ENCODE results near the gene NPAS3.
A peak's percentile ranks its signal among the peaks of the same experiment; 100 is the strongest.

Gene NPAS3

GRCh38 chr14:33834466-33835260, 896.0 kb downstream of the NPAS3 start:
- DNase-seq (ENCODE audit: low read depth, low spot score): no peak

GRCh38 chr14:33835261-33835655, 896.6 kb downstream of the NPAS3 start:
- DNase-seq (ENCODE audit: low read depth, low spot score): no peak

- DNase-seq (ENCODE audit: low read depth, low spot score): no peak
Observed at GRCh38 chr14:33835677-33836076, 897.0 kb downstream of the NPAS3 start.

GRCh38 chr14:33836203-33836899, 897.7 kb downstream of the NPAS3 start:
- DNase-seq (ENCODE audit: low read depth, low spot score): no peak

DNA sequence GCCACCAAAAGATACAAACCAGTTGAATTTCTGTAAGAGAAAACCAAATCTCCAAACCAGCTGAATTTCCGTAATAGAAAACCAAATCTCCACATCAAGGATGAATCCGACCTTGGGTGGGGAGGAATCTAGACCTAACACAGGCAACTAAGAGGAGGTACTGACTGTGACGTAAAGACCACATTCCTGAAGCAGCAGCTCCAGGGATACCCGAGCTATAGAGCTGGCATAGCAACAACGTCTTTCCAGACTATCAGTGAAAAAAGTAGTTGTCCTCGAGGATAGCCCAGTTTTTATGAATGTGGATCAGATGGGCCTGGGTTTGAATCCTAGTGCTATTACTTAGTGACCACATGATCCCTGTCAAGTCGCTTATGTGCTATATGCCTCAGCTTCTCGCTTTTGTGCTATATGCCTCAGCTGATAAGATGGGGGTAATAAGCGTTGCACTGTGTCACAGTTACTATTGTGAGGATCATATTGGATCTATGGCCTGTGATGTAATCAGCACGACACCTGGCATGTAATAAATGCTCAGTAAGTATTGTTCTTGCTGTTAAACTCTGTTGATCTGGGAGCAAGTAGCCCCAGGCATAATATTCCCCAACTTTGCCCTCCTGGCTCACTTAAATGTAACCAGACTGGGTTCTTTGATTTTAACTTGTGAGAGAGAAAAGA, 898.4 kb downstream of the NPAS3 start:
- DNase-seq (ENCODE audit: low read depth, low spot score): no peak

DNA sequence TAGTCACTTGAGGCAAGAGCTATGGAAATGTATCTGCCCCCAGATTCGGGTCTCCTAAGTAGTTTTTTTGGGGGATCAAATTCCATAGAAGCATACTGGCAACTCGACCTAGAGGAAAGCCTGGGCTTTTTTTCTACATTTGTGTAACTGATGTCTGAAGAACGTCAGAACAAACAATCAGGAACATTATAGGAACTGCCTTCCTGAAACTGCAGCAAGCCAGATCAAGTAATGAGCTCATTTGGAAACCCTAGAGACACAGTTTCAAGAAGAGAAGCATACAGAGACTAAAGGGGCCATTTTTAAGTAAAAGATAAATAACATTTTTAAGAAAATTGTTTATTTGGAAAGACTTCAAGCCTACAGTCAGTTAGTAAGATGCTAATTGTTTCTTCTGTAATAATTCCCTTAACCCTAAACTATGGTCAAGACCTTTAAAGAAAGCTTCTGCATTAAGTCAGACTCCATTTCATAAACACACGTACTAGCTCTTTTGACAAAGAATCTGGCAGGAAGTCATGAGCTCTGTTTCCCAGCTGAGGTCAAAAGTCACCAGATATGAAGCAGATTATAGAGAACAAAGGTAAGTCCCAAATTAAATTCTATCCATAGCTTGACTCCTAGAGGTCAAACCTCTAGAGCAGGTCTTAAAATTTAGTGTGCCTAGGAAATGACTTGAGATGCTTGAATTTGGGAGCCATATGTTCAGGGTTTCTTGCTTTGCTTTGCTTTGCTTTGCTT, 899.4 kb downstream of the NPAS3 start:
- no peak for DNase-seq (ENCODE audit: low read depth, low spot score)

DNA sequence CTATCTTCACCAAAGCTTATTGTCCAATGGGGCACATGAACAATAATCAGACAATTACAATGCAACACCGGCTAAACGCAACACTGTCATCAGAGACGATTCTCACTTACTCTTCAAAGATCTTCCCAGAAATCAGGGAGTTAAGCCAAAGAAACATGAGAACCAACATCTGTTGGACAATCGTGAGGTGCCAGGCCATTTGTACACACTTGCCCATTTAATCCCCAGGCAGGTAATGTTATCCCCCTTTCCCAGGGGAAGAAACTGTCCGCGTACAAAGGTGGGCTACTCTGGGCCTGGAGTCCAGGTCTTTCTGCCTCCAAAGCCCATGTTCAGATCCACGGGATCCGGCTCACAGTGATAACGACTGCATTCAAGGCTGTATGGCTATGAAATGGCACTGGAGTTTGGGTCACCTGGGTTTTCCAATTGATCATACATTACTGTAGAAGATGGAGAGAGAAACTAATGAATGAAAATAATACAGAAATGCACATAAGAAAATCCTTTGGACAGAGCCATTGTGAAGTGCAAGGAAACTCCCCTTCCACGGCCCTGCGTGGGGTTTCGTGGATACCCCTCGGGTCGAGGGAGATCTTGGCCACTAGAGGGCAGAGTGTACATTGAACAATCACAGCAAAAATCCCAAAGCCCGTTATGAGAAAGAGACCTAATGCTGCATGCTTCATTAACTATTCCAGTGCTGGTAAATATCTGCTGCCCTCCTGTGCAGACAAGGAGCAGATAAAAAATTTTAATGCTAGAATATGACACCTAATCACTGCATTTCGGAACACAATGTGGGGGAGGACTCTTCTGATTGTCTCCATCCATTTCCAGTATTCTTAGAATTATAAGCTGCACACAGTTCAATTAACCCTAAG, 900.8 kb downstream of the NPAS3 start:
- DNase-seq (ENCODE audit: low read depth, low spot score): peak; percentile 21

DNA sequence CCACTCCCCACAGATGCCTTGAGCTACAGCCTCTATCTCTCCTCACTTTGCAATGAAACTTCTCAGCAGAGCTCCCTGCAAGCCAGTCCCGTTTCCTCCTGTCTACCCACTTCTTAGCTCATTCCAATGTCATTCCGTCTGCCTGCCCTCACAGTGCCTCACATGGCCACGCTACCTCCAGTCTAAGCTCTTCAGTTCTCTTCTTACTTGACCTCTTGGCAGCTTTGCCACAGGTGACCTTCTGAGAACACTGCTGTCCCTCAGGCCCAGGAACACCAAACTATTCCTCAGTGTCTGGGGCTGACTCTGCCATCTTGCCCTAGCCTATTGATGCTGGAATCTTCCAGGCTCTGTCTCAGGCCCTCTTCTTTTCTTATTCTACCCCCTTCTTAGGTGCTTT, 902.1 kb downstream of the NPAS3 start:
- DNase-seq (ENCODE audit: low read depth, low spot score): no peak

GRCh38 chr14:33842299-33842698, 903.6 kb downstream of the NPAS3 start:
- no peak for DNase-seq (ENCODE audit: low read depth, low spot score)

DNA sequence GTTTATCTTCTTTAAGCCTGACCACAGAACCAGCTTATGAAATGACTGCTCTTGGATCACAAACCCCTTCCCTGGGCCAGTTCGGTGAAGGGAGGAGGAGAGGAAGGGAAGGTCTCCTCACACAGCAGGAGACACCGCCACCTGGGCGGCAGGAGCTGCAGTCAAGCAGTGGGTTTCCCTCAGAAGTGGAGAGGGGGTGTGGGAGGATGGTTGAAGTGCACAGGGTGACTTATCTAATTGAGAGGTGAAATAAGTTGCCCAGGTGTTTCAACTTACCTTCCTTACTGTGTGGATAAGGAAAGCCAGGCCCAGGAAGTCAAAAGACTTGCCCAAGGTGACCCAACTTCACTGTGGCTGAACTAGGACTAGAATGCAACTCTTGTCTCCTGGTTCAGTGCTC, 905.4 kb downstream of the NPAS3 start:
- DNase-seq (ENCODE audit: low read depth, low spot score): no peak

DNA sequence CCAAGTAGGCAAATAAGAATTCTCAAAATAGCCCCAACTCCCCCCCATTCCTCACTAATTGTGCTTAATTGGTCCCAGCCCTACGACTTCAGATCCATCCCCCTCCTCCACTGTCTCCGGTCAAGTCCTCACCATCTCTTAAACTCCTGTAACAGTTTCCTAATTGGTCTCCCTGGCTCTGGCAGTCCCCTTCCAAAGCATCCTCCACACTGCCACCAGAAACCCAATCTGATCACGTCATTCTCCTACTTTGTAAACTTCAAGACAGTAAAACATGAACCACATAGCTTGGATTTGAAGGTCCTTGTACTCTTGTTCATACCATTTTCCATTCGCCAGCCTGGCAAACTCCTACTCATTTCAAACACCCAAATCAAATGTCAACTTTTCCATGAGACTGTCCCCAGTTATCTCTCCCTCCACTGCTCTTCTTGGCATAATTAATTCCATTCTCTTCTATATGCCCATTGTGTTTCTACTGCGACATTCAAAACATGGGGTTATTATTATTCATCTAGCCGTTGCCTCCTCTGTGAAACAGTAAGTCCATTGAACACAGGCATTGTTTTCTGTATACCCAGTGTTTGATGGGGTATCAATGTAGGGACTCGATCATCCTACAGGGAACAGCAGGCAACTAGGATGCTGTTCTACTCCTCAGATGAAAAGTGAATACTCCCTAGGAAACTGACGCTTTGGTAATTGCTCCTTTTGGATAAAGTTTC, 907.6 kb downstream of the NPAS3 start:
- DNase-seq (ENCODE audit: low read depth, low spot score): no peak

DNA sequence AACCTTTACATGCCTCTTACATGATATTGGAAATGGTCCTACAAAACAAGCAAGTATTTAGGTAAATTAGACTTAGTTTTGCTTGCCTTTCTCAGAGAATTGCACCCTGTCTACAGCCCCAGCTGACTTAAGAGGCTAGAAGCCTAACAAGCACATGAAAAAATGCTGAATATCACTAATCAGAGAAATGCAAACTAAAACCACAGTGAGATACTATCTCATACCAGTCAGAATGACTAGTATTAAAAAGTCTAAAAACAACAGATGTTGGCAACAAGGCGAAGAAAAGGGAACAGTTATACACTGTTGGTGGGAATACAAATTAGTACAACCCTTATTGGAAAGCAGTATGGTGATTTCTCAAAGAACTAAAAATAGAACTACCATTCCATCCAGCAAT, 908.4 kb downstream of the NPAS3 start:
- DNase-seq (ENCODE audit: low read depth, low spot score): no peak

GRCh38 chr14:33848009-33848408, 909.3 kb downstream of the NPAS3 start:
- DNase-seq (ENCODE audit: low read depth, low spot score): no peak

- no peak for DNase-seq (ENCODE audit: low read depth, low spot score)
Observed at GRCh38 chr14:33848706-33849454, 910.2 kb downstream of the NPAS3 start.

DNA sequence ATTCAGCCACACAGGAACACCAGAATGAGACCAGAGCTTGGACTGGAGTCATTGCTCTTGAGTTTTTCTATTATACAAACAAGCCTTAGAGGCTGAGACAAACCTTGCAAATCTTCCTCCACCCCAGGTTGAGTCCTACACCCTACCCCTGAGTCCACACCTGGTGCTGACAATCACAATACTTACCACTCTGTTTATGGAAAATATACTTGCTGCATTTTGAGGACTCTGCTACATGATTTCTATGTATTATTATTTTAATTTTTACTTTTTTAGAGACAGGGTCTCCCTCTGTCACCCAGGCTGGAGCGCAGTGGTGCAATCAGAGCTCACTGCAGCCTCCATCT, 910.7 kb downstream of the NPAS3 start:
- no peak for DNase-seq (ENCODE audit: low read depth, low spot score)

- no peak for DNase-seq (ENCODE audit: low read depth, low spot score)
Observed at GRCh38 chr14:33850826-33851225, 912.1 kb downstream of the NPAS3 start.

- DNase-seq (ENCODE audit: low read depth, low spot score): no peak
Observed at GRCh38 chr14:33851366-33851765, 912.7 kb downstream of the NPAS3 start.

DNA sequence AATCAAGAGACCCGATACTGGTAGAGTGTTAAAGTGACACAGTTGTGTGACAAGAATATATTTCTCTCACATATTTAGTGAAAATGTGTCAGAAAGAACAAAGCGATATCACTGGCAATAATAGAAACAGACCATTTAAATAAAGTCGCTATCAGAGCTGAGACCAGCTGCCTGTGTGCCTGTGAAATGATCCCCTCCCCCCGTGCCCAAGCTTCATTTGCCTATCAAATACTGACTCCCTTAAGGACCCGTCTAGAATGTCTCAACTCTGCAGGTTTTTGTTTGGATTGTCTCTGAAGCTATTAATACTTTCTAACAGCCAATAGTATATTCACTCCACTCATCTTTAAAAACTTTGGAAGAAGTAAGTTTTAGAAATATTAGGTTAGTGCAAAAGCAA, 913.3 kb downstream of the NPAS3 start:
- no peak for DNase-seq (ENCODE audit: low read depth, low spot score)

Data from activated naive CD8-positive, alpha-beta T cell treated with anti-CD3 and anti-CD28 coated beads, Interleukin-2, amount 50 U/mL, for 16 hours (primary cell).